Airway epithelial cell (primary cell): Measurements from ENCODE around the gene TNFAIP6. TPM values are rescaled to one million over a fixed set of nuclear protein-coding genes. Genes with fewer than 3 reads are reported as not detected.

ENCODE experiments used
- total RNA-seq: library from RNA; depleted of rRNA; stranded (reverse); fragments of >200 nt; gene quantifications from 2 replicates; pipeline ENCODE4 v1.2.3, GENCODE V29; 2015

TNFAIP6 gene
- 0.35 TPM in 1 of 2 replicates, not detected in the other for total RNA-seq

GRCh38 chr2:151357359-151357758, at the start of gene TNFAIP6:
Gene TNFAIP6 (plus strand): TSS chr2:151357592. CDS start chr2:151357667, 75 bp downstream.

GRCh38 chr2:151409601-151410484, 52.5 kb downstream of the TNFAIP6 start, which contains the start of gene RIF1:
Gene RIF1 (plus strand): TSS chr2:151409902. CDS start chr2:151410424, 522 bp downstream.

Other genes starting within 250 kb of the TNFAIP6 start
- gene RBM43, start 95.7 kb upstream of the TNFAIP6 start, total RNA-seq = 1.7 and 2.0 TPM in 2 replicates
- gene NMI, start 67.9 kb upstream of the TNFAIP6 start, total RNA-seq = 3.2 and 4.1 TPM in 2 replicates
- 15.5 and 20.1 TPM in 2 replicates for gene RIF1, start 52.3 kb downstream of the TNFAIP6 start, total RNA-seq